WTC11 (cell line): Measurements from ENCODE around the gene ZGPAT. TPM values are rescaled to one million over a fixed set of nuclear protein-coding genes. Genes with fewer than 3 reads are reported as not detected.

Source experiments
- ATAC-seq: fragments of 200-7000 bp; cut with Tn5 transposase; 2 replicates; pipeline ENCODE4 v1.10.0; 2021; ENCODE audit warnings: mild to moderate bottlenecking, moderate library complexity
- CTCF ChIA-PET: fragments of 300-600 bp; sonication (Branson Sonifier 250); formaldehyde crosslinking; loops from one replicate; lab custom pipeline; 2021; ENCODE audit warnings: antibody characterized with exemption; lab: Charles Lee
- POLR2A ChIA-PET: fragments of 350-600 bp; sonication (Branson Sonifier 250); formaldehyde crosslinking; loops from one replicate; lab custom pipeline; 2021; ENCODE audit warnings: antibody characterized with exemption; lab: Charles Lee
- DNase-seq: peaks from one replicate; pipeline ENCODE4 v3.0.0; 2021; ENCODE audit warnings: low spot score
- H3K27ac Mint-ChIP-seq: 2 replicates; pipeline ENCODE4 v1.8.0; 2021; ENCODE audit warnings: mixed read lengths
- H3K27me3 Mint-ChIP-seq: 2 replicates; pipeline ENCODE4 v1.8.0; 2021; ENCODE audit warnings: low read depth, mild to moderate bottlenecking, moderate library complexity, mixed read lengths
- H3K36me3 Mint-ChIP-seq: 2 replicates; pipeline ENCODE4 v1.8.0; 2021; ENCODE audit warnings: mixed read lengths
- H3K4me1 Mint-ChIP-seq: 2 replicates; pipeline ENCODE4 v1.8.0; 2022; ENCODE audit warnings: mixed read lengths
- H3K4me3 Mint-ChIP-seq: 2 replicates; pipeline ENCODE4 v1.8.0; 2021; ENCODE audit warnings: mild to moderate bottlenecking, moderate library complexity, mixed read lengths
- H3K9me3 Mint-ChIP-seq: 2 replicates; pipeline ENCODE4 v1.8.0; 2021; ENCODE audit warnings: mixed read lengths
- E2F5 ChIP-seq: sonication (generic); formaldehyde crosslinking; IDR thresholded peaks from 2 replicates; pipeline ENCODE4 v1.8.1; 2022; ENCODE audit warnings: mild to moderate bottlenecking, moderate library complexity, missing genetic modification reagents
- FOXJ3 ChIP-seq: sonication (generic); formaldehyde crosslinking; IDR thresholded peaks from 2 replicates; pipeline ENCODE4 v1.9.0; 2021; ENCODE audit warnings: missing genetic modification reagents, mild to moderate bottlenecking, borderline replicate concordance
- HMGA2 ChIP-seq: fragments of 250-450 bp; sonication (Bioruptor Pico); IDR thresholded peaks from 2 replicates; pipeline ENCODE4 v1.4.0; 2021; ENCODE audit warnings: mild to moderate bottlenecking, moderate library complexity
- IRF2 ChIP-seq: sonication (generic); formaldehyde crosslinking; IDR thresholded peaks from 2 replicates; pipeline ENCODE4 v1.8.0; 2022; ENCODE audit warnings: low read depth, missing genetic modification reagents, borderline replicate concordance
- JUN ChIP-seq: sonication (generic); formaldehyde crosslinking; IDR thresholded peaks from 2 replicates; pipeline ENCODE4 v1.8.0; 2023; ENCODE audit warnings: mild to moderate bottlenecking, missing genetic modification reagents
- NFATC4 ChIP-seq: fragments of 250-450 bp; sonication (Bioruptor Pico); IDR thresholded peaks from 2 replicates; pipeline ENCODE4 v1.9.0; 2021; ENCODE audit warnings: mild to moderate bottlenecking
- NR2C2 ChIP-seq: sonication (generic); formaldehyde crosslinking; IDR thresholded peaks from 2 replicates; pipeline ENCODE4 v1.8.0; 2022; ENCODE audit warnings: mild to moderate bottlenecking, missing genetic modification reagents
- ZBTB21 ChIP-seq: sonication (generic); formaldehyde crosslinking; IDR thresholded peaks from 2 replicates; pipeline ENCODE4 v1.8.1; 2023; ENCODE audit warnings: mild to moderate bottlenecking, missing genetic modification reagents, borderline replicate concordance
- ZNF232 ChIP-seq: sonication (generic); formaldehyde crosslinking; IDR thresholded peaks from 2 replicates; pipeline ENCODE4 v1.8.0; 2022; ENCODE audit warnings: mild to moderate bottlenecking, missing genetic modification reagents
- ZNF396 ChIP-seq: fragments of 250-450 bp; sonication (Bioruptor Pico); IDR thresholded peaks from 2 replicates; pipeline ENCODE4 v1.8.0; 2021; ENCODE audit warnings: mild to moderate bottlenecking, moderate library complexity, borderline replicate concordance
- total RNA-seq: library from RNA; stranded (reverse); gene quantifications from 3 replicates; pipeline ENCODE4 v1.2.3, GENCODE V29; 2021
- TF ChIP-seq, protein P1 (sequence below): sonication (generic); formaldehyde crosslinking; conservative IDR thresholded peaks from 2 replicates; pipeline ENCODE4 v1.8.1; 2023; ENCODE audit warnings: mild to moderate bottlenecking, low read depth, missing genetic modification reagents, moderate library complexity
- TF ChIP-seq, protein P2 (sequence below): sonication (generic); formaldehyde crosslinking; IDR thresholded peaks from 2 replicates; pipeline ENCODE4 v1.8.0; 2022; ENCODE audit warnings: mild to moderate bottlenecking, missing genetic modification reagents
- TF ChIP-seq, protein P3 (sequence below): fragments of 250-450 bp; sonication (Bioruptor Pico); IDR thresholded peaks from 2 replicates; pipeline ENCODE4 v1.9.0; 2021; ENCODE audit warnings: mild to moderate bottlenecking, borderline replicate concordance
- TF ChIP-seq, protein P4 (sequence below): fragments of 250-450 bp; sonication (Bioruptor Pico); IDR thresholded peaks from 2 replicates; pipeline ENCODE4 v1.9.0; 2021; ENCODE audit warnings: mild to moderate bottlenecking

Gene ZGPAT
- total RNA-seq, 1 experiment from 2014 or later, result 28.3 TPM

GRCh38 chr20:63743210-63743970 is 35.6 kb downstream of the ZGPAT start (continued):
- TF ChIP-seq, protein P1, sequence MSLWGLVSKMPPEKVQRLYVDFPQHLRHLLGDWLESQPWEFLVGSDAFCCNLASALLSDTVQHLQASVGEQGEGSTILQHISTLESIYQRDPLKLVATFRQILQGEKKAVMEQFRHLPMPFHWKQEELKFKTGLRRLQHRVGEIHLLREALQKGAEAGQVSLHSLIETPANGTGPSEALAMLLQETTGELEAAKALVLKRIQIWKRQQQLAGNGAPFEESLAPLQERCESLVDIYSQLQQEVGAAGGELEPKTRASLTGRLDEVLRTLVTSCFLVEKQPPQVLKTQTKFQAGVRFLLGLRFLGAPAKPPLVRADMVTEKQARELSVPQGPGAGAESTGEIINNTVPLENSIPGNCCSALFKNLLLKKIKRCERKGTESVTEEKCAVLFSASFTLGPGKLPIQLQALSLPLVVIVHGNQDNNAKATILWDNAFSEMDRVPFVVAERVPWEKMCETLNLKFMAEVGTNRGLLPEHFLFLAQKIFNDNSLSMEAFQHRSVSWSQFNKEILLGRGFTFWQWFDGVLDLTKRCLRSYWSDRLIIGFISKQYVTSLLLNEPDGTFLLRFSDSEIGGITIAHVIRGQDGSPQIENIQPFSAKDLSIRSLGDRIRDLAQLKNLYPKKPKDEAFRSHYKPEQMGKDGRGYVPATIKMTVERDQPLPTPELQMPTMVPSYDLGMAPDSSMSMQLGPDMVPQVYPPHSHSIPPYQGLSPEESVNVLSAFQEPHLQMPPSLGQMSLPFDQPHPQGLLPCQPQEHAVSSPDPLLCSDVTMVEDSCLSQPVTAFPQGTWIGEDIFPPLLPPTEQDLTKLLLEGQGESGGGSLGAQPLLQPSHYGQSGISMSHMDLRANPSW (CRISPR knock-in tag), result no peak
- TF ChIP-seq ZNF396, result no peak
- no peak for TF ChIP-seq JUN (CRISPR knock-in tag)
- TF ChIP-seq, protein P2, sequence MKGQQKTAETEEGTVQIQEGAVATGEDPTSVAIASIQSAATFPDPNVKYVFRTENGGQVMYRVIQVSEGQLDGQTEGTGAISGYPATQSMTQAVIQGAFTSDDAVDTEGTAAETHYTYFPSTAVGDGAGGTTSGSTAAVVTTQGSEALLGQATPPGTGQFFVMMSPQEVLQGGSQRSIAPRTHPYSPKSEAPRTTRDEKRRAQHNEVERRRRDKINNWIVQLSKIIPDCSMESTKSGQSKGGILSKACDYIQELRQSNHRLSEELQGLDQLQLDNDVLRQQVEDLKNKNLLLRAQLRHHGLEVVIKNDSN (CRISPR knock-in tag), result no peak
- TF ChIP-seq NR2C2 (CRISPR knock-in tag), result no peak
- TF ChIP-seq E2F5, result no peak

DNA sequence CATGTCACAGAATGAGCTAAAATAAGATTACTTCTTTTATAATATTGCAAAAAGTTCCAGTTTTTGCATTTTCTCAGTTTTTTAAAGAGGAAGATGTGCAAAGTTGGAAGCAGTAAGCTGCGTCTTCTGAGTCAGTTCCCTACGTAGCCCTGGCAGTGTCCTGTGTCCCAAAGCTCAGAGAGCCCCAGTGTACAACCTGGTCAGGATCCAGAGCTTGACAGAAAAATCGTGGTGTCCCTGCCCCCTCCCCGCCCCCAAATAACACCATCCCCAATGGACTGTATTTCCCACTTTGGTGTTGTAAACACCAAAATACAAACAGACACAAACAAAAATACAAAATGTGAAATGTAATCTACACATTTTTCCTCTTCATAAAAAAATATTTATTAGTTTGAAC is 36.3 kb downstream of the ZGPAT start:
- Mint-ChIP-seq H3K9me3 (no peaks in the 10 kb centered on the region), H3K36me3 (0 out of 2 replicates have a peak, but pooled peaks cover 3% of the 10 kb centered on the region), H3K27me3 (no peaks in the 10 kb centered on the region), H3K4me3 (no peak overlapping the region), H3K4me1 (no peaks in the 10 kb centered on the region), H3K27ac (no peak overlapping the region)
- ATAC-seq (no peak), DNase-seq (no peak)
- TF ChIP-seq, protein P1 (CRISPR knock-in tag), result no peak
- TF ChIP-seq ZBTB21 (CRISPR knock-in tag), result no peak
- no peak for TF ChIP-seq FOXJ3 (CRISPR knock-in tag)
- no peak for TF ChIP-seq NR2C2 (CRISPR knock-in tag)
- TF ChIP-seq, protein P3, sequence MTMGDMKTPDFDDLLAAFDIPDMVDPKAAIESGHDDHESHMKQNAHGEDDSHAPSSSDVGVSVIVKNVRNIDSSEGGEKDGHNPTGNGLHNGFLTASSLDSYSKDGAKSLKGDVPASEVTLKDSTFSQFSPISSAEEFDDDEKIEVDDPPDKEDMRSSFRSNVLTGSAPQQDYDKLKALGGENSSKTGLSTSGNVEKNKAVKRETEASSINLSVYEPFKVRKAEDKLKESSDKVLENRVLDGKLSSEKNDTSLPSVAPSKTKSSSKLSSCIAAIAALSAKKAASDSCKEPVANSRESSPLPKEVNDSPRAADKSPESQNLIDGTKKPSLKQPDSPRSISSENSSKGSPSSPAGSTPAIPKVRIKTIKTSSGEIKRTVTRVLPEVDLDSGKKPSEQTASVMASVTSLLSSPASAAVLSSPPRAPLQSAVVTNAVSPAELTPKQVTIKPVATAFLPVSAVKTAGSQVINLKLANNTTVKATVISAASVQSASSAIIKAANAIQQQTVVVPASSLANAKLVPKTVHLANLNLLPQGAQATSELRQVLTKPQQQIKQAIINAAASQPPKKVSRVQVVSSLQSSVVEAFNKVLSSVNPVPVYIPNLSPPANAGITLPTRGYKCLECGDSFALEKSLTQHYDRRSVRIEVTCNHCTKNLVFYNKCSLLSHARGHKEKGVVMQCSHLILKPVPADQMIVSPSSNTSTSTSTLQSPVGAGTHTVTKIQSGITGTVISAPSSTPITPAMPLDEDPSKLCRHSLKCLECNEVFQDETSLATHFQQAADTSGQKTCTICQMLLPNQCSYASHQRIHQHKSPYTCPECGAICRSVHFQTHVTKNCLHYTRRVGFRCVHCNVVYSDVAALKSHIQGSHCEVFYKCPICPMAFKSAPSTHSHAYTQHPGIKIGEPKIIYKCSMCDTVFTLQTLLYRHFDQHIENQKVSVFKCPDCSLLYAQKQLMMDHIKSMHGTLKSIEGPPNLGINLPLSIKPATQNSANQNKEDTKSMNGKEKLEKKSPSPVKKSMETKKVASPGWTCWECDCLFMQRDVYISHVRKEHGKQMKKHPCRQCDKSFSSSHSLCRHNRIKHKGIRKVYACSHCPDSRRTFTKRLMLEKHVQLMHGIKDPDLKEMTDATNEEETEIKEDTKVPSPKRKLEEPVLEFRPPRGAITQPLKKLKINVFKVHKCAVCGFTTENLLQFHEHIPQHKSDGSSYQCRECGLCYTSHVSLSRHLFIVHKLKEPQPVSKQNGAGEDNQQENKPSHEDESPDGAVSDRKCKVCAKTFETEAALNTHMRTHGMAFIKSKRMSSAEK, result no peak
- TF ChIP-seq ZNF232 (CRISPR knock-in tag), result no peak
- no peak for TF ChIP-seq HMGA2
- no peak for TF ChIP-seq NFATC4 (CRISPR knock-in tag)
- no peak for TF ChIP-seq IRF2 (CRISPR knock-in tag)
- TF ChIP-seq, protein P4, sequence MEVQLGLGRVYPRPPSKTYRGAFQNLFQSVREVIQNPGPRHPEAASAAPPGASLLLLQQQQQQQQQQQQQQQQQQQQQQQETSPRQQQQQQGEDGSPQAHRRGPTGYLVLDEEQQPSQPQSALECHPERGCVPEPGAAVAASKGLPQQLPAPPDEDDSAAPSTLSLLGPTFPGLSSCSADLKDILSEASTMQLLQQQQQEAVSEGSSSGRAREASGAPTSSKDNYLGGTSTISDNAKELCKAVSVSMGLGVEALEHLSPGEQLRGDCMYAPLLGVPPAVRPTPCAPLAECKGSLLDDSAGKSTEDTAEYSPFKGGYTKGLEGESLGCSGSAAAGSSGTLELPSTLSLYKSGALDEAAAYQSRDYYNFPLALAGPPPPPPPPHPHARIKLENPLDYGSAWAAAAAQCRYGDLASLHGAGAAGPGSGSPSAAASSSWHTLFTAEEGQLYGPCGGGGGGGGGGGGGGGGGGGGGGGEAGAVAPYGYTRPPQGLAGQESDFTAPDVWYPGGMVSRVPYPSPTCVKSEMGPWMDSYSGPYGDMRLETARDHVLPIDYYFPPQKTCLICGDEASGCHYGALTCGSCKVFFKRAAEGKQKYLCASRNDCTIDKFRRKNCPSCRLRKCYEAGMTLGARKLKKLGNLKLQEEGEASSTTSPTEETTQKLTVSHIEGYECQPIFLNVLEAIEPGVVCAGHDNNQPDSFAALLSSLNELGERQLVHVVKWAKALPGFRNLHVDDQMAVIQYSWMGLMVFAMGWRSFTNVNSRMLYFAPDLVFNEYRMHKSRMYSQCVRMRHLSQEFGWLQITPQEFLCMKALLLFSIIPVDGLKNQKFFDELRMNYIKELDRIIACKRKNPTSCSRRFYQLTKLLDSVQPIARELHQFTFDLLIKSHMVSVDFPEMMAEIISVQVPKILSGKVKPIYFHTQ (CRISPR knock-in tag), result no peak
- ChIA-PET POLR2A (no interaction called here), CTCF (interaction anchor here (1.3 to 1.8 kb wide), 2 partner anchors 31 to 42 kb away, joined by 3 to 7 read pairs; no protein-coding TSS in a partner anchor)
